ENCODE data around the gene MUC5B. TPM values are rescaled to one million over a fixed set of nuclear protein-coding genes. Genes with fewer than 3 reads are reported as not detected.
"Not testable (repeated sequence)": the region's sequence is repeated elsewhere in the genome, so short reads cannot be mapped to it uniquely, and the experiment has no call there.

The MUC5B gene
- polyA plus RNA-seq, 1 donor from 2014 or later, result not detected

DNA sequence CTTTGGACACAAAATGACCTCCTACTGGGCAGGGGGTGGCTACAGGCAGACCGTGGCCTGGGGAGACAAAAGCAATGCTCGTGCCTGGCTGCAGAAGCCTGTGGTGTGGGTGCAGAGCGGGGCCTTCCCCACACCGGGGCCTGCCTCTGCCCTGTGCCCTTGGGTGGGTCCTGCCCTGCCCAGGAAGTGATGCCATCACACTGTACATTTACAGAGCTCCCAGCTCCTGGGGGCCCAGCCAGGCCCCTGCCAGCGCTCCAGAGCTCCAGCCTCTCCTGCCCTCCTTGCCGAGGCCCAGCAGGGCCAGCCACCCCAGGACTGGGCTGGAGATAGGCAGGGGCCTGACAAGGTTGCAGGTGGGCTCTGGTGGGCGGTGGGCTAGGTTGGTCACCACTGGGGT, 40.1 kb downstream of the MUC5B start:
- H3K4me3 Mint-ChIP-seq, result peak overlapping the region; percentile 65 to 92 (median 83)
- no peaks in the 10 kb centered on the region for H3K27me3 Mint-ChIP-seq
- peak overlapping the region in 2 of 3 donors; percentile 16 to 91 for H3K27ac Mint-ChIP-seq
- H3K4me1 Mint-ChIP-seq, result peaks cover 7 to 16% (median 7%) of the 10 kb centered on the region in 3 donors
- no peaks in the 10 kb centered on the region for H3K36me3 Mint-ChIP-seq
- peaks cover 0 to 12% (median 9%) of the 10 kb centered on the region in 3 donors for H3K9me3 Mint-ChIP-seq

DNA sequence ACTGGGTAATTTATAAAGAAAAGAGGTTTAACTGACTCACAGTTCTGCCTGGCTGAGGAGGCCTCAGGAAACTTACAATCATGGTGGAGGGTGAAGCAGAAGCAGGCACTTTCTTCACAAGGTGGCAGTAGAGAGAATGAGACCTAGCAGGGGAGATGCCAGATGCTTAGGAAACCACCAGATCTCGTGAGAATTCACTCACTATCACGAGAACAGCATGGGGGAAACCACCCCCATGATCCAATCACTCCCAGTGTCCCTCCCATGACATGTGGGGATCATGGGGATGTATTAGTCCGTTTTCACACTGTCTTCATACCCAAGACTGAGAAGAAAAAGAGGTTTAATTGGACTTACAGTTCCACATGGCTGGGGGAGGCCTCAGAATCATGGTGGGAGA, 41.6 kb downstream of the MUC5B start:
- peaks cover 7 to 16% (median 7%) of the 10 kb centered on the region in 3 donors for H3K4me1 Mint-ChIP-seq
- not testable (repeated sequence) for H3K27me3 Mint-ChIP-seq, H3K36me3 Mint-ChIP-seq, H3K4me3 Mint-ChIP-seq
- peak overlapping the region; percentile 39 to 87 (median 61) for H3K27ac Mint-ChIP-seq
- H3K9me3 Mint-ChIP-seq, result peaks cover 0 to 12% (median 9%) of the 10 kb centered on the region in 3 donors

DNA sequence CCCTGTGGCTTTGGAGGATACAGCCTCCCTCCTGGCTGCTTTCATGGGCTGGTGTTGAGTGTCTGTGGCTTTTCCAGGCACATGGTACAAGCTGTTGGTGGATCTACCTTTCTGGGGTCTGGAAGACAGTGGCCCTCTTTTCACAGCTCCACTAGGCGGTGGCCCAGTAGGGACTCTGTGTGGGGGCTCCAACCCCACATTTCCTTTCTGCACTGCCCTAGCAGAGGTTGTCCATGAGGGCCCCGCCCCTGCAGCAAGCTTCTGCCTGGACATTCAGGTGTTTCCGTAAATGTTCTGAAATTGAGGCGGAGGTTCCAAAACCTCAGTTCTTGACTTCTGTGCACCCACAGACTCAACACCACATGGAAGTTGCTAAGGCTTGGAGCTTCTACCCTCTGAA, 42.6 kb downstream of the MUC5B start:
- H3K36me3 Mint-ChIP-seq, H3K27ac Mint-ChIP-seq, H3K27me3 Mint-ChIP-seq: not testable (repeated sequence)
- Mint-ChIP-seq H3K9me3 (peaks cover 0 to 12% (median 9%) of the 10 kb centered on the region in 3 donors), H3K4me3 (peak overlapping the region in 1 of 4 donors; percentile 47), H3K4me1 (peaks cover 7 to 16% (median 7%) of the 10 kb centered on the region in 3 donors)

DNA sequence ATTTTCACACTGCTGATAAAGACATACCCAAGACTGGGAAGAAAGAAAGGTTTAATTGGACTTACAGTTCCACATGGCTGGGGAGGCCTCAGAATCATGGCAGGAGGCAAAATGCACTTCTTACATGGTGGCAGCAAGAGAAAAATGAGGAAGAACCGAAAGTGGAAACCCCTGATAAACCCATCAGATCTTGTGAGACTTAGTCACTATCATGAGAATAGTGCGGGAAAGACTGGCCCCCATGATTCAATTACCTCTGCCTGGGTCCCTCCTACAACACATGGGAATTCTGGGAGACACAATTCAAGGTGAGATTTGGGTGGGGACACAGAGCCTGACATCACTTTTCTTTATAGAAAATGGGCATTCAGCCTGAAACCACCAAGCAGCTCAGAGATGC, 44.1 kb downstream of the MUC5B start:
- H3K4me3 Mint-ChIP-seq, H3K36me3 Mint-ChIP-seq, H3K27me3 Mint-ChIP-seq: not testable (repeated sequence)
- Mint-ChIP-seq H3K27ac (peak overlapping the region in 1 of 3 donors; percentile 11), H3K9me3 (peaks cover 0 to 12% (median 9%) of the 10 kb centered on the region in 3 donors), H3K4me1 (peaks cover 6 to 16% (median 7%) of the 10 kb centered on the region in 3 donors)

DNA sequence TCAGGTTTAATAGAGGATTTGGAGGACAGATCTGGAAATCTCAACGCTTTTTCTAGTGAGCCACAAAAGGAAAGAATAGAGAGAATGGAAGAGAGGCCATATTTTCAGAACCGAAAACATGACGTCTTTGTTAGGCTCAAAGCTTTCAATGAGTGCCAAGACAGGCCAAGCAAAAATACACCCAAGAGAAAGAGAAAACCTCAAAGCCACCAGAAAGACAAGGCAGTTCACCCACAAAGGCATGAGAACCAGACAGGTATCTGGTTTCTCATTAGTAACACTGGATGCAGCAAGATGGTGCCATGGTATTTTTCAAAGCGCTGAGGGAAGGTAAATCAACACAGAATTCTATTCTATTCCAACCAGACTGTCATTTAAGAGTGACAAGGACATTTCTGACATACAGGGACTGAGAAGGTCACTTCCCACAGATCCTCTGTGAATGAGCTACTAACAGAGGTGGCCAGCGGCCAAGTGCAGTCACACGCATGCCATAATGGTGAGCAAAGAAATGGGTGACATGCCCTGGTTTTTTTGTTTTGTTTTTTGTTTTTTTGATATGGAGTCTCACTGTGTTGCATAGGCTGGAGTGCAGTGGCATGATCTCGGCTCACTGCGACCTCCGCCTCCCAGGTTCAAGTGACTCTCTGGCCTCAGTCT, 44.7 kb downstream of the MUC5B start:
- H3K27me3 Mint-ChIP-seq, result no peaks in the 10 kb centered on the region
- H3K27ac Mint-ChIP-seq, result no peak overlapping the region
- H3K36me3 Mint-ChIP-seq, result no peaks in the 10 kb centered on the region
- peaks cover 4 to 14% (median 7%) of the 10 kb centered on the region in 3 donors for H3K4me1 Mint-ChIP-seq
- H3K4me3 Mint-ChIP-seq, result no peak overlapping the region
- peaks cover 0 to 12% (median 9%) of the 10 kb centered on the region in 3 donors for H3K9me3 Mint-ChIP-seq

DNA sequence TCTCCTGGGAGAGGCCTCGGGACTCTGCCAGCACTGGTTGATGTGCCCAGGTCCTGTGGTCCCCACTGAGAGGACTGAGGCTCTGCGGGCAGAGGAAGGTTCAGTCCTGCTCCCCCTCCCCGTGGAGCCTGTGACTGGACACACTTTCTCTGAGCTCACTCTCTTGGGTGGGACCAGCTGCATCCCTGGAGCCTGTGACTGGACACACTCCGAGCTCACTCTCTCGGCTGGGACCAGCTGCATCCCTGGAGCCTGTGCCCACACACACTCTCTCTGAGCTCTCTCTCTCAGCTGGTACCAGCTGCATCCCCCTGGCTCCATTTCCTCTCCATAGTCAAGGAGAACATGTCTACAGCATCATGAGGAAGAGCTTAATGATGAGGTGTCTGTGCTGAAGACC, 47.1 kb downstream of the MUC5B start:
- peaks cover 0 to 4% (median 0%) of the 10 kb centered on the region in 3 donors for H3K4me1 Mint-ChIP-seq
- H3K36me3 Mint-ChIP-seq, result no peaks in the 10 kb centered on the region
- no peaks in the 10 kb centered on the region for H3K27me3 Mint-ChIP-seq
- H3K9me3 Mint-ChIP-seq, result peaks cover 0 to 8% (median 2%) of the 10 kb centered on the region in 3 donors
- peak overlapping the region in 1 of 4 donors; percentile 51 for H3K4me3 Mint-ChIP-seq
- peak overlapping the region in 1 of 3 donors; percentile 51 for H3K27ac Mint-ChIP-seq

DNA sequence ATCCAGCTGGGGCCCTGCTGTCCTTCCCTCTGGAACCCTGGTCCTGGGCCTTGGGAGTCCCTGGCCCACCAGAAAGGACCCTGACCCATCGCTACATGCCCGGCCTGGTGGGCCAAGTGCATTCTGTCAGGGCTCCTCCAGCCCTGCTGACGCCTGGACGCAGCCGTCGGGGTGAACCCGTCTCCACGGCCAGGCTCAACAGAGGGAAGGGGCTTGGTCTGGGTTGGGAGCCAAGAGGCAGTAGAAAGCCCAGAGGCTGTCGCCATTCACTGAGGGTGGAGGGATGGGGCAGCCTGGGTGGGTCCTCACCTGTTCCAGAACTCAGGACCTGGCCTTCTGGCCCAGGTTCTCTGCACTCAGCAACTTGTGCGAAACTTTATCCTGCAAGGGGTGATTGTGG, 47.6 kb downstream of the MUC5B start:
- peaks cover 0 to 7% (median 0%) of the 10 kb centered on the region in 3 donors for H3K9me3 Mint-ChIP-seq
- H3K4me3 Mint-ChIP-seq, result no peak overlapping the region
- H3K27me3 Mint-ChIP-seq, result no peaks in the 10 kb centered on the region
- peaks cover 0 to 4% (median 0%) of the 10 kb centered on the region in 3 donors for H3K4me1 Mint-ChIP-seq
- no peaks in the 10 kb centered on the region for H3K36me3 Mint-ChIP-seq
- no peak overlapping the region for H3K27ac Mint-ChIP-seq

DNA sequence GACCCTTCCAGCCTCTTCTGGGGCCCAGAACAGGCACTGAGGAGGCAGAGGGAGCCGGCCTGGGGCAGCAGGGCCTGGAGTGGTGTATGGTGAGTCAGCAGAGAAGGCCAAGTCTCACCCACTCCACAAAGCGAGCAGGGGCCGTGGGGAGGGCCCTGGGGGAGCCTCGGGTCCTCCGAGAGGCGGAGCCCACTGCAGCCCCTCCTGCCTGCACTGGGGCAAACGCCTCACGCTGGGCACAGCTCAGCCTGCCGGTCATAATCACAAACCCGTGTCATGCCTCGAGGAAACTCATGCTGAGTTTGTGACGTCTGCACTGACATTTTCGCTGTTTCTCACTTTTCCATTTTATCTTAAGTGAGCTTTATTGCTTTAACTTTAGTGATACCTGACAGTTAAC, 48.1 kb downstream of the MUC5B start:
- no peaks in the 10 kb centered on the region for H3K27me3 Mint-ChIP-seq
- no peaks in the 10 kb centered on the region for H3K36me3 Mint-ChIP-seq
- no peak overlapping the region for H3K4me3 Mint-ChIP-seq
- no peak overlapping the region for H3K27ac Mint-ChIP-seq
- H3K4me1 Mint-ChIP-seq, result peaks cover 0 to 4% (median 0%) of the 10 kb centered on the region in 3 donors
- peaks cover 0 to 6% (median 0%) of the 10 kb centered on the region in 3 donors for H3K9me3 Mint-ChIP-seq

DNA sequence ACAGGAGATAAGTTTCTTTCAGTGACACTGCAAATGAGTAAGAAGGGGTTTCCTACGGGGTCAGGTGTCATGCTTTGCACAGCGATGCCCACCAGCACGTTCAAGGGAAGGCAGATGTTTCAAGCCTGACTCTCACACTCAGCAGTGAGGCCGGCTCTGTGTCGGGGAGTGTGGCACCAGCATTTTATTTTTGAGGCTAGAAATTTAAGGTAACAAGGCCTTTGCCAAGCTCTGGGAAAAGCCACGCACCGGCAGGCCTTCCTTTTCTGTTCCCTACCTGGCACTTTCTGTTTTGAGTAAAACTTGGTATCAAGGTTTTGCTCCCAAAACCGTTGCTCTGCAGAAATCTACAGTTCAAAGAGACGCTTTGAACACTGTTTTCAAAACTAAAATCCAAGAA, 48.5 kb downstream of the MUC5B start:
- no peak overlapping the region for H3K4me3 Mint-ChIP-seq
- no peaks in the 10 kb centered on the region for H3K36me3 Mint-ChIP-seq
- H3K9me3 Mint-ChIP-seq, result peaks cover 0 to 4% (median 0%) of the 10 kb centered on the region in 3 donors
- H3K4me1 Mint-ChIP-seq, result peaks cover 0 to 4% (median 0%) of the 10 kb centered on the region in 3 donors
- no peaks in the 10 kb centered on the region for H3K27me3 Mint-ChIP-seq
- no peak overlapping the region for H3K27ac Mint-ChIP-seq

DNA sequence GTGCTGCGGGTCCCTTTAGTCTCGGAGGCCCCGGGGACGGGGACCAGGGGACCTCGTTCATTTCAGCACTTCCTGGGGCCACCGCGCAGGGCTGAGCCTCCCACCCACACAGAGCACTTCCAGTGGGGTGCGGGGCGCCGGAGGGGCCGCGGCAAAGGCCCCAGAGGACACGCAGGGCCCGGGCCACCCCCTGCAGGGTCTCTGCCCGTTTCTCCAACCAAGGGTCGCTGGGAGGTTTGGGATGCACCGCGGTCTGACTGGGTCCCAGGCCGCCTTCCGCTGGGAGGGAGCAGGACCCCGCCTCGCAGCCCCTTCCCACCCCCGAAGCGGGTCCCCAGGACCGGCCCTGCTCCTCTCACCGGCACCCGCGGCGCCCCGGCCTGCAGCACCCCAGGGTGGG, 49.1 kb downstream of the MUC5B start:
- Mint-ChIP-seq H3K27me3 (no peaks in the 10 kb centered on the region), H3K36me3 (no peaks in the 10 kb centered on the region), H3K9me3 (no peaks in the 10 kb centered on the region), H3K4me1 (no peaks in the 10 kb centered on the region), H3K4me3 (no peak overlapping the region), H3K27ac (no peak overlapping the region)

DNA sequence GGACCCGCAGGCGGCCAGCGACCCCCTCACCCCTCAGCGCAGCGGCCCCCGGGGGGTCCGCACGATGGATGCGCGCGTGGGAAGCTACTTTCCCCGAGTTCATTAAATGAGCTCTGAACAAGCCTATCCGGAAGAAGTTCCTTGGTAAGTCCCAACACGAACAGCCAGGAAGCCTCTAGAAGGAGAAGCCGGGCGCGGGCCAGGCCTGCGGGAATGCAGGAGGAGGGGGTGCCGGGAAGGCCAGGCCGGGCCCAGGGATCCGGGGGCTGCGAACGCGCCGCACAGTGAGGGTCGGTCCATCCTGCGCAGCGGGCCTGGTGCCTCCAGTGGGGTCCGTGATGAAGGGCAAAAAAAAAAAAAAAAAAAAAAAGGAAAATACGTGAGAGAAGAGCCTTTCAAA, 49.7 kb downstream of the MUC5B start:
- no peaks in the 10 kb centered on the region for H3K36me3 Mint-ChIP-seq
- H3K27ac Mint-ChIP-seq, result no peak overlapping the region
- no peaks in the 10 kb centered on the region for H3K4me1 Mint-ChIP-seq
- H3K4me3 Mint-ChIP-seq, result no peak overlapping the region
- no peaks in the 10 kb centered on the region for H3K9me3 Mint-ChIP-seq
- no peaks in the 10 kb centered on the region for H3K27me3 Mint-ChIP-seq

DNA sequence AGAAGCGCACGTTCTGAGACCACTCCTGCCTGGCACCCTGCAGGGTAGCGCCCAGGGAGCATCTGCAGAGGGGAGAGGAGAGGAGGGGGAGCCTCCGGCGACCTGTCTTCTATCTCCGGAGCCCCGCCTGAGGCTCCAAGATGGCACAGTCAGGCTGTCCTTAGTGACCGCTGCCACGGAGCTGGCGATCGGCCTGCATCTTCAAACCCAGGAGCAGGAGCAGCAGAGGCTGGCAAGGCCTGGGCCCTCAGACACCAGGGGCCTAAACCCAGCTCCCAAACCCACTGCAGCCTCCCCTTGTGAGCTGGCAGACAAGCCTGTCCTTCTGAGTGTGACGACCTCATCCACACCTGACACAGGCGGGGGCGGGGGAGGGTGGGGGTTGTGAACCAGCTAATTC, 51.6 kb downstream of the MUC5B start:
- Mint-ChIP-seq H3K4me1 (no peaks in the 10 kb centered on the region), H3K9me3 (no peaks in the 10 kb centered on the region), H3K4me3 (no peak overlapping the region), H3K27ac (no peak overlapping the region), H3K36me3 (no peaks in the 10 kb centered on the region), H3K27me3 (no peaks in the 10 kb centered on the region)

DNA sequence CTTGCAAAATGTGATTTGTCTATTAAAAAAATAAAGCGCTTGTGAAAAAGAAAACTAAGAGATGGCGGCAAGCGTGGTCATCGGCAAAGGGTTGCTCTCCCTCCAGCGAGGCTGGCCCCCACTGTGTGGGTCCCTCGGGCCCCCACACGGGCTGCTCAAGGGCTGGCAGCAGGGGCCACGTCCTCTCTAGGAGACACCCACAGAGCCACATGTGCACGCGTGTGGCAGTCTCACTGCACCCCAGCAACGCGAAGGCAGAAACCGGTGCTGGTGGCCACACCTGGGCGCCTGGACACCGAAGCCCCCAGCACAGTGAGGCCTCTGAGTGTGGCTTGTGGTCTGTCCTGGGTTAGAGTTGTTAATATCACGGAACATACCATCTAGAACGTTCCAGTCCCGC, 52.2 kb downstream of the MUC5B start:
- Mint-ChIP-seq H3K27ac (no peak overlapping the region), H3K4me1 (no peaks in the 10 kb centered on the region), H3K36me3 (no peaks in the 10 kb centered on the region), H3K27me3 (no peaks in the 10 kb centered on the region), H3K9me3 (no peaks in the 10 kb centered on the region), H3K4me3 (peak overlapping the region in 1 of 4 donors; percentile 39)

DNA sequence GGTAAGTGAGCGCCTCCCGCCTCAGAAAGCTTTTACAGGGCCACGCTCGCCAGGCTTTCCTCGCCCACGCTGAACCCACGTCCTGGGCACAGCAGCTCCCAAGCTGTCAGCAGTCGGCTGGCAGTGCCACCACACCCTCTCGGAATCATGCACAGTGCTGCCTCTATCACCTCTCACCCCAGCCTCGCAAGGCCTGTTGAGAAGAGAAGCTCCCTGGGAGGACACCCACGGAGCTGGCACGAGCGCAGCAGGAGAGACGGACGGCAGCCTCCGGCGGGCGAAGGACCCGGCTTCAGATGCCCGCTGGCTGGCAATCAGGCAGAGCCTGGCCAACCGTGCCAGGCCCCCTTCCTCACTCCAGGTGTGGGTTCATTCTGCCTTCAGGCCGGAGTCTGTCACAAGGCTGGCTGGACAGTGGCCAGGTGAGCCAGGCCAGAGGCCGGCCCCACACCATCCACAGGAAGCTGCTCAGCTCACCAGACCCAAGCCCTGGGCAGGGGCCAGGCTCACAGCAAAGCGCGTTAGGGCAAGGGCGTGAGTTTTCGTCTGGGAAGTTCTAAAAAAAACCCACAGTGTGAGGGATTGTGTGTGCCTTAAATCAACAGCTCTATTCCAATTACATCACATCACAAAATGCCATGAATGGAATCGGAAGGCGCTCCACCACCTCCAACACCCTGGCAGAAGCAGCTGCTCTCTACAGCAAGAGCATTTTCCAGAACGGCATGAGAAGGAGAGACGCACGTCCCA, 53.4 kb downstream of the MUC5B start:
- Mint-ChIP-seq H3K27me3 (no peaks in the 10 kb centered on the region), H3K4me3 (no peak overlapping the region), H3K36me3 (no peaks in the 10 kb centered on the region), H3K9me3 (no peaks in the 10 kb centered on the region), H3K4me1 (no peaks in the 10 kb centered on the region), H3K27ac (no peak overlapping the region)

DNA sequence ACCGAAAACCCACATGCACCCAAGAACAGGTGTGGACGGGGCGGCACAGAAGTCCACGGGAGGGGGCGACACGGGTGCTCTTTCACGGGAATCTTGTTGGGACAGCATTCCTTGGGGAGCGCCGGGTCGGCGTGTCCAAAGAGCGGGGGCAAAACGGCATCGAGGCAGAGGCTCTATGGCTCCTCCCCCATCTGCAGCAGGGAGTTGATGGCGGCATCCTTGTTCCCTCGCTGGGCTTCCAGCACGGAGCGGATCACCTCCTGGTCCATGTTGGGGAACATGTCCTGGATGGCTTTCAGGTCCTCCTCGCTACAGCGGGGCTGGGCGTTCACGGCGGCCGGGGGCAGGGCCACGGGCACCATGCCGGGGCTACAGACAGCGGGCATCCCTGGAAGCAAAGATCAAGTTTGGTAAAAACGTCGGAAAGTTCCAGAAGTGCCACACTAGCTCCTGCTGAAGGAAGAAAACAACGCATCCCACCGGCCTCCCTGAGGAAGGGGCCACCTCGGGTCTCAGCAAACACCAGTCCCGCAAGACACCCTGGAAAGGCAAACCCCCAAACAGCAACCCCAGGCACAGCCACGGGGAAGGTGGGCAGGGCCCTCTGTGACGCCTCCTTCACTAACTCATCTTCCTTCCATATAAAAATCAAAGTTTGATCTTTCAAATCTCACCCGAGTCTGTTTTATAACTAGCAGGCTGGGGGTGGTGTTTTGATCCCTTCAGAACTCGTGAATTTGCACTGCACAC, 54.2 kb downstream of the MUC5B start:
- H3K27ac Mint-ChIP-seq, result no peak overlapping the region
- no peak overlapping the region for H3K4me3 Mint-ChIP-seq
- H3K4me1 Mint-ChIP-seq, result no peaks in the 10 kb centered on the region
- no peaks in the 10 kb centered on the region for H3K27me3 Mint-ChIP-seq
- no peaks in the 10 kb centered on the region for H3K9me3 Mint-ChIP-seq
- no peaks in the 10 kb centered on the region for H3K36me3 Mint-ChIP-seq
